NCI-H2171 treated with DMSO at 0.1 percent for 48 hours (cell line): Measurements from ENCODE around the gene NBPF19.
"Not testable (repeated sequence)": the region's sequence is repeated elsewhere in the genome, so short reads cannot be mapped to it uniquely, and the experiment has no call there.

Experiments
- DNase-seq: peaks from one replicate; lab custom pipeline; 2025; lab: John Stamatoyannopoulos, UW

The NBPF19 gene

DNA sequence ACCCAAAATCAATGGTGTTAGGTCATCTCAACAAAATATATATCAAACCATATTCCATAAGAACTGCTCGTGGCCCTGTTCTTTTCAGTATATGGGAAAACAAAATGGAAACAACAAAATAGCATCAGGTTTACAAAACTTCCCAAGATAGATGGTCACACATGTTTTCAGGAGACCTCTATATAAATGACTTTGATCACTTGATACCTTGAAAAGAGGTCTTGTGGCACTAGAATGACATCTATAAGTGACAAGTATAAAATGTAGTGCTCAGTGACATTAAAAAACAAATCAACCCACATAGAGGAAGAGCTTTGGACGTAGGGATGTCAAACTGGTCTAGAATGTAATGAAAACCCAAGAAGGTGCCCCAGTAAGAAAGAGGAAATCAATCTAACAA is at the start of gene NBPF19:
TSS of gene NBPF19 (plus strand) at position 301 of the 400 bp plus-strand sequence. CDS start 888 bp downstream, outside the sequence.
- not testable (repeated sequence) for DNase-seq

- DNase-seq, result not testable (repeated sequence)
Measured at GRCh38 chr1:149428317-149428716, 46.5 kb upstream of the NBPF19 start.

GRCh38 chr1:149445451-149445850 is 29.4 kb upstream of the NBPF19 start:
- DNase-seq, result not testable (repeated sequence)

DNA sequence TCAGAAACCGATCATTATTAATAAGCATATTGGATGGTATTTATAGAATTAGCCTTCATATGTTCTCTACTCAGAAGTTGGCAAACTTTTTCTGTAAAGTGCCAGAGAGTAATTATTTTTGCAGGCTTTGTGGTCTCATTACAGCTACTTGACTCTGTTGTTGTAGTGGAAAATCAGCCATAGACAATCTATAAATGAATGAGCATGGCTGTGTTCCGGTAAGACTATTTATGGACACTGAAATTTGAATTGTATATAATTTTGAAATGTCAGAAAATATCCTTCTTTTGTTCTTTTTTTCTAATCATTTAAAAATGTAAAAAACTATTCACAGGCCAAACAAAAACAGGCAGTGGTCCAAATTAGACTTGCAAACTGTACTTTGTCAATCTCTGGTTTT is 22.6 kb upstream of the NBPF19 start:
- DNase-seq, result not testable (repeated sequence)

- not testable (repeated sequence) for DNase-seq
Measured at GRCh38 chr1:149452652-149453051, 22.2 kb upstream of the NBPF19 start.

GRCh38 chr1:149558350-149558825 is 83.5 kb downstream of the NBPF19 start:
- not testable (repeated sequence) for DNase-seq

- DNase-seq, result not testable (repeated sequence)
Measured at GRCh38 chr1:149561806-149562205, 87.0 kb downstream of the NBPF19 start.

DNA sequence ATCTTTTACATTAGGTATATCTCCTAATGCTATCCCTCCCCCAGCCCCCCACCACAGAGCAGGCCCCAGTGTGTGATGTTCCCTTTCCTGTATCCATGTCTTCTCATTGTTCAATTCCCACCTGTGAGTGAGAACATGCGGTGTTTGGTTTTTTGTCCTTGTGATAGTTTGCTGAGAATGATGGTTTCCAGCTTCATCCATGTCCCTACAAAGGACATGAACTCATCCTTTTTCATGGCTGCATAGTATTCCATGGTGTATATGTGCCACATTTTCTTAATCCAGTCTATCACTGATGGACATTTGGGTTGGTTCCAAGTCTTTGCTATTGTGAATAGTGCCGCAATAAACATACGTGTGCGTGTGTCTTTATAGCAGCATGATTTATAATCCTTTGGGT is 90.6 kb downstream of the NBPF19 start:
- not testable (repeated sequence) for DNase-seq

DNA sequence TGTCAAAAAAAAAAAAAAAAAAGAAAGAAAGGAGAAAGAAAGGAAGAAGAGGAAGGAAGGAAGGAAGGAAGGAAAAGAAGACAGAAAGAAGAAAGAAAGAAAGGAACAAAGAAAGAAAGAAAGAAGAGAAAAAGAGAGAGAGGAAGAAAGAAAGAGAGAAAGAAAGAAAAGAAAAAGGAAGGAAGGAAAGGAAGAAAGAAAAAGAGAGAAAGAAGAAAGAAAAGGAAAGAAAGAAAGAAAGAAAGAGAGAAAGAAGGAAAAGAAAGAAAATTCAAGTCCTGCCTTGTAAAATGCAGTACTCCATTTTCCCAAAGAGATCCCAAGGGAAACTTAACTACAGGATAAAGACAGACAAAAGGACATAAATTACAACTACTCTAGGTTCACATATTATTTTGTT is 97.9 kb downstream of the NBPF19 start:
- DNase-seq, result not testable (repeated sequence)

- DNase-seq, result not testable (repeated sequence)
Measured at GRCh38 chr1:149585592-149585991, 110.7 kb downstream of the NBPF19 start.
